OCI-LY1 (cell line): ENCODE measurements around the gene HDAC9.

Experiments used
- EZH2 ChIP-seq: fragments of 200-600 bp; sonication (generic), shearing (Covaris generic); IDR thresholded peaks from 2 replicates; pipeline ENCODE4 v1.8.0; 2017; ENCODE audit warnings: borderline replicate concordance, mixed run types, mild to moderate bottlenecking, antibody characterized with exemption, low read length, moderate library complexity, mixed read lengths
- TF ChIP-seq, protein P1 (sequence below): fragments of 200-600 bp; sonication (generic), shearing (Covaris generic); IDR thresholded peaks from 2 replicates; pipeline ENCODE4 v1.5.1; 2017; ENCODE audit warnings: mild to moderate bottlenecking, antibody characterized with exemption, low read length, moderate library complexity, mixed read lengths

DNA sequence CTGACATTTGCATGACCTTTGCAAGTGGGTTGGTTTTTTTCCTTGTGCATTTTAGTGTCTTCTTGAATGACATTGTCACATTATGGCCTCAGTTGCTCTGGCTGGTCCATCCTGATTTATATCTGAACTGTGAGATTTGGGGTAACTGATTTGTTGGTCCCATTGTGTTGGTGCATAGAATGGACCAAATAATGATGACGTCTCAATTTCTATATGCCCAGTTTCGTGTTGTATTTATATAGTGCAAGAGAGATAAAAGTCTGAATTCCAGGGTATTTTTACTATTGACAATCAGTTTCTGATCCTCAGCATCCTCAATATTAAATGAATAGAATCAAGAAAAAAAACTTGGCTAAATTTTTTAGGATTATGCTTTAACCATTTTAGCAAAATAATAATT lies 281.8 kb downstream of the HDAC9 start:
- TF ChIP-seq, protein P1, sequence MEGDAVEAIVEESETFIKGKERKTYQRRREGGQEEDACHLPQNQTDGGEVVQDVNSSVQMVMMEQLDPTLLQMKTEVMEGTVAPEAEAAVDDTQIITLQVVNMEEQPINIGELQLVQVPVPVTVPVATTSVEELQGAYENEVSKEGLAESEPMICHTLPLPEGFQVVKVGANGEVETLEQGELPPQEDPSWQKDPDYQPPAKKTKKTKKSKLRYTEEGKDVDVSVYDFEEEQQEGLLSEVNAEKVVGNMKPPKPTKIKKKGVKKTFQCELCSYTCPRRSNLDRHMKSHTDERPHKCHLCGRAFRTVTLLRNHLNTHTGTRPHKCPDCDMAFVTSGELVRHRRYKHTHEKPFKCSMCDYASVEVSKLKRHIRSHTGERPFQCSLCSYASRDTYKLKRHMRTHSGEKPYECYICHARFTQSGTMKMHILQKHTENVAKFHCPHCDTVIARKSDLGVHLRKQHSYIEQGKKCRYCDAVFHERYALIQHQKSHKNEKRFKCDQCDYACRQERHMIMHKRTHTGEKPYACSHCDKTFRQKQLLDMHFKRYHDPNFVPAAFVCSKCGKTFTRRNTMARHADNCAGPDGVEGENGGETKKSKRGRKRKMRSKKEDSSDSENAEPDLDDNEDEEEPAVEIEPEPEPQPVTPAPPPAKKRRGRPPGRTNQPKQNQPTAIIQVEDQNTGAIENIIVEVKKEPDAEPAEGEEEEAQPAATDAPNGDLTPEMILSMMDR, result no peak
- no peak for TF ChIP-seq EZH2
